Neuronal stem cell (in vitro differentiated cells): ENCODE data around the gene B3GNT5.

Experiments used
- DNase-seq: peaks from one replicate; pipeline ENCODE4 v3.0.0-alpha.2; 2013; ENCODE audit warnings: low spot score
- H2AFZ ChIP-seq: one replicate; pipeline ENCODE4 v1.6.1; 2013; ENCODE audit warnings: mild to moderate bottlenecking, low read length, inconsistent platforms
- H2AK5ac ChIP-seq: 2 replicates; pipeline ENCODE4 v1.6.1; 2013; ENCODE audit warnings: low read depth, mild to moderate bottlenecking, inconsistent platforms, low read length, moderate library complexity, mixed read lengths
- H2BK120ac ChIP-seq: 2 replicates; pipeline ENCODE4 v1.6.1; 2013; ENCODE audit warnings: low read depth, mild to moderate bottlenecking, inconsistent platforms, low read length, moderate library complexity, mixed read lengths
- H2BK12ac ChIP-seq: one replicate; pipeline ENCODE4 v1.6.1; 2013; ENCODE audit warnings: low read length, inconsistent platforms
- H2BK15ac ChIP-seq: 2 replicates; pipeline ENCODE4 v1.6.1; 2013; ENCODE audit warnings: mild to moderate bottlenecking, low read length, inconsistent platforms, mixed read lengths
- H2BK5ac ChIP-seq: one replicate; pipeline ENCODE4 v1.6.1; 2013; ENCODE audit warnings: inconsistent platforms, mild to moderate bottlenecking, low read length, moderate library complexity
- H3K14ac ChIP-seq: one replicate; pipeline ENCODE4 v1.6.1; 2013; ENCODE audit warnings: low read length, inconsistent platforms
- H3K18ac ChIP-seq: 2 replicates; pipeline ENCODE4 v1.6.1; 2013; ENCODE audit warnings: low read length, inconsistent platforms
- H3K23ac ChIP-seq: 2 replicates; pipeline ENCODE4 v1.6.1; 2013; ENCODE audit warnings: low read depth, mild to moderate bottlenecking, mixed read lengths, low read length, inconsistent platforms; ENCODE audit not compliant: poor library complexity
- H3K27ac ChIP-seq: replicated peaks from 3 replicates; pipeline ENCODE4 v1.5.1; 2013; ENCODE audit warnings: low read length, inconsistent platforms
- H3K27me3 ChIP-seq, 3 experiments: 2 replicates each; pipeline ENCODE4 v1.6.1; 2013; ENCODE audit warnings: low read length in 3 of 3, mild to moderate bottlenecking in 2 of 3, inconsistent platforms in 1 of 3, low read depth in 1 of 3, mixed read lengths in 1 of 3, moderate library complexity in 1 of 3; ENCODE audit not compliant: control insufficient read depth in 3 of 3, insufficient read depth in 3 of 3
- H3K36me3 ChIP-seq, 2 donors: replicated peaks in 1 of 2; 2 replicates each; pipeline ENCODE4 v1.6.1; 2013; ENCODE audit warnings: low read length in 2 of 2; ENCODE audit not compliant: control insufficient read depth in 2 of 2, insufficient read depth in 2 of 2
- H3K4ac ChIP-seq: 2 replicates; pipeline ENCODE4 v1.6.1; 2013; ENCODE audit warnings: inconsistent platforms, mild to moderate bottlenecking, low read length, moderate library complexity
- H3K4me1 ChIP-seq, 2 donors: 1 replicate in 1 of 2; 2 replicates in 1 of 2; pipeline ENCODE4 v1.6.1; 2013; ENCODE audit warnings: low read length in 2 of 2, low read depth in 1 of 2; ENCODE audit not compliant: control insufficient read depth in 2 of 2, insufficient read depth in 1 of 2
- H3K4me2 ChIP-seq: one replicate; pipeline ENCODE4 v1.6.1; 2013; ENCODE audit warnings: mild to moderate bottlenecking, low read length, inconsistent platforms; ENCODE audit not compliant: insufficient read depth, poor library complexity, severe bottlenecking
- H3K4me3 ChIP-seq, 2 donors: 2 replicates each; pipeline ENCODE4 v1.5.1; 2013; ENCODE audit warnings: low read length in 2 of 2, mild to moderate bottlenecking in 2 of 2, inconsistent platforms in 1 of 2, moderate library complexity in 1 of 2
- H3K79me1 ChIP-seq: one replicate; pipeline ENCODE4 v1.6.1; 2013; ENCODE audit warnings: low read depth, mild to moderate bottlenecking, inconsistent platforms, low read length, moderate library complexity
- H3K9ac ChIP-seq: one replicate; pipeline ENCODE4 v1.6.1; 2013; ENCODE audit warnings: mild to moderate bottlenecking, low read depth, low read length, inconsistent platforms; ENCODE audit not compliant: poor library complexity
- H3K9me3 ChIP-seq, 2 donors: replicated peaks in 1 of 2; 2 replicates each; pipeline versions ENCODE3 to v1.6.1; 2013; ENCODE audit warnings: low read length in 2 of 2, mild to moderate bottlenecking in 2 of 2, inconsistent platforms in 1 of 2, low read depth in 1 of 2, mixed read lengths in 1 of 2, moderate library complexity in 1 of 2; ENCODE audit not compliant: control insufficient read depth in 2 of 2, insufficient read depth in 1 of 2
- H4K8ac ChIP-seq: one replicate; pipeline ENCODE4 v1.6.1; 2013; ENCODE audit warnings: low read depth, mild to moderate bottlenecking, inconsistent platforms, low read length, moderate library complexity
- H4K91ac ChIP-seq: one replicate; pipeline ENCODE4 v1.6.1; 2013; ENCODE audit warnings: low read length, low read depth, mild to moderate bottlenecking, inconsistent platforms; ENCODE audit not compliant: poor library complexity
- WGBS, 2 donors: extraction: QIAGEN DNeasy Blood & Tissue Kit; methylation state at CpG; one replicate each; pipeline ENCODE4 v1.1.7; 2013; ENCODE audit warnings: missing lambda C conversion rate in 2 of 2, mixed read lengths in 1 of 2; ENCODE audit not compliant: insufficient read length in 2 of 2, insufficient replicate concordance in 1 of 2; ENCODE audit errors: extremely low coverage in 2 of 2; 5-methylcytosine and 5-hydroxymethylcytosine counted together

The B3GNT5 gene

GRCh38 chr3:183242431-183242830 lies 10.6 kb upstream of the B3GNT5 start:
- Histone ChIP-seq H3K4me3 (no peak overlapping the region), H3K27ac (no peak overlapping the region), H3K9me3 (peaks cover 3 to 11% of the 10 kb centered on the region in 2 donors), H3K9ac (no peak overlapping the region), H2BK5ac (no peak overlapping the region), H3K4me2 (no peak overlapping the region), H2AK5ac (no peak overlapping the region), H3K4me1 (peaks cover 0 to 2% of the 10 kb centered on the region in 2 donors), H3K36me3 (no peaks in the 10 kb centered on the region), H4K91ac (no peak overlapping the region), H3K79me1 (no peaks in the 10 kb centered on the region), H2BK120ac (no peak overlapping the region), H3K23ac (no peak overlapping the region), H2AFZ (no peak overlapping the region), H4K8ac (no peak overlapping the region), H2BK12ac (no peak overlapping the region), H2BK15ac (no peak overlapping the region), H3K18ac (no peak overlapping the region), H3K4ac (no peak overlapping the region), H3K27me3 (peaks cover 0 to 13% (median 0%) of the 10 kb centered on the region in 3 experiments), H3K14ac (no peak overlapping the region)
- WGBS, 2 donors = no CpG with 5 or more reads among the region's 1 CpG
- DNase-seq = no peak

GRCh38 chr3:183244219-183244618 lies 8.8 kb upstream of the B3GNT5 start:
- no CpG with 5 or more reads among the region's 2 CpGs for WGBS, 2 donors
- DNase-seq = no peak
- no peak overlapping the region for H3K27ac ChIP-seq

GRCh38 chr3:183244981-183245476 lies 8.0 kb upstream of the B3GNT5 start:
- Histone ChIP-seq H3K4ac (no peak overlapping the region), H3K9ac (no peak overlapping the region), H3K18ac (no peak overlapping the region), H2BK120ac (no peak overlapping the region), H3K36me3 (no peaks in the 10 kb centered on the region), H2AK5ac (no peak overlapping the region), H3K4me1 (peaks cover 5 to 7% of the 10 kb centered on the region in 2 donors), H3K79me1 (no peaks in the 10 kb centered on the region), H2BK5ac (no peak overlapping the region), H2BK12ac (no peak overlapping the region), H2AFZ (no peak overlapping the region), H2BK15ac (no peak overlapping the region), H3K27ac (no peak overlapping the region), H3K27me3 (peaks cover 0 to 19% (median 0%) of the 10 kb centered on the region in 3 experiments), H3K14ac (no peak overlapping the region), H4K8ac (no peak overlapping the region), H3K23ac (no peak overlapping the region), H4K91ac (no peak overlapping the region), H3K9me3 (peaks cover 3 to 11% of the 10 kb centered on the region in 2 donors), H3K4me2 (no peak overlapping the region), H3K4me3 (no peak overlapping the region)
- no peak for DNase-seq

More at GRCh38 chr3:183244219-183244618, 8.8 kb upstream of the B3GNT5 start:
- Histone ChIP-seq H3K79me1 (no peaks in the 10 kb centered on the region), H3K4me2 (no peak overlapping the region), H3K36me3 (no peaks in the 10 kb centered on the region), H4K91ac (no peak overlapping the region), H3K23ac (no peak overlapping the region), H3K9me3 (peaks cover 3 to 11% of the 10 kb centered on the region in 2 donors), H3K18ac (no peak overlapping the region), H3K4ac (no peak overlapping the region), H3K14ac (no peak overlapping the region), H2BK5ac (no peak overlapping the region), H2BK120ac (no peak overlapping the region), H2AFZ (no peak overlapping the region), H3K27me3 (peaks cover 0 to 13% (median 0%) of the 10 kb centered on the region in 3 experiments), H2BK15ac (no peak overlapping the region), H2BK12ac (no peak overlapping the region), H3K4me3 (no peak overlapping the region), H2AK5ac (no peak overlapping the region), H3K4me1 (peaks cover 3 to 5% of the 10 kb centered on the region in 2 donors), H3K9ac (no peak overlapping the region), H4K8ac (no peak overlapping the region)

GRCh38 chr3:183247011-183247589 lies 6.0 kb upstream of the B3GNT5 start:
- H3K36me3 ChIP-seq = no peaks in the 10 kb centered on the region
- peaks cover 5 to 7% of the 10 kb centered on the region in 2 donors for H3K4me1 ChIP-seq
- H3K4ac ChIP-seq = no peak overlapping the region
- no CpG with 5 or more reads among the region's 6 CpGs for WGBS, 2 donors
- H3K18ac ChIP-seq = no peak overlapping the region
- H2BK120ac ChIP-seq = no peak overlapping the region
- no peak overlapping the region for H3K4me2 ChIP-seq
- H3K27me3 ChIP-seq = peaks cover 0 to 34% (median 5%) of the 10 kb centered on the region in 3 experiments
- no peak overlapping the region for H4K8ac ChIP-seq
- no peak for DNase-seq
- H3K79me1 ChIP-seq = no peaks in the 10 kb centered on the region
- H3K4me3 ChIP-seq = no peak overlapping the region
- no peak overlapping the region for H2AK5ac ChIP-seq
- H3K9me3 ChIP-seq = peaks cover 3 to 8% of the 10 kb centered on the region in 2 donors
- no peak overlapping the region for H2BK12ac ChIP-seq
- no peak overlapping the region for H3K9ac ChIP-seq
- no peak overlapping the region for H2AFZ ChIP-seq
- no peak overlapping the region for H3K14ac ChIP-seq
- no peak overlapping the region for H4K91ac ChIP-seq
- H2BK5ac ChIP-seq = no peak overlapping the region
- H3K23ac ChIP-seq = no peak overlapping the region
- H2BK15ac ChIP-seq = no peak overlapping the region
- no peak overlapping the region for H3K27ac ChIP-seq
